Activated CD4-positive, alpha-beta memory T cell treated with anti-CD3 and anti-CD28 coated beads, Interleukin-2, amount 10 ng/mL, durations not matched to agents 7 days and 5 days (primary cell): ENCODE measurements around the gene TMEM39A. TPM values are rescaled to one million over a fixed set of nuclear protein-coding genes. Genes with fewer than 3 reads are reported as not detected.

ENCODE experiments used
- CTCF ChIA-PET: fragments of 350-600 bp; sonication (Branson Sonifier 250); formaldehyde crosslinking; loops from one replicate; lab custom pipeline; 2021; ENCODE audit warnings: antibody characterized with exemption, inconsistent platforms; lab: Charles Lee
- POLR2A ChIA-PET: fragments of 350-600 bp; sonication (Branson Sonifier 250); formaldehyde crosslinking; loops from one replicate; lab custom pipeline; 2021; ENCODE audit warnings: antibody characterized with exemption; lab: Charles Lee
- DNase-seq: peaks from one replicate; pipeline ENCODE4 v3.0.0-alpha.2; 2020
- H3K27ac Mint-ChIP-seq: one replicate; pipeline ENCODE4 v1.8.0; 2021; ENCODE audit warnings: mild to moderate bottlenecking, mixed read lengths
- H3K27me3 Mint-ChIP-seq: one replicate; pipeline ENCODE4 v1.8.0; 2021; ENCODE audit warnings: mixed read lengths
- H3K36me3 Mint-ChIP-seq: one replicate; pipeline ENCODE4 v1.8.0; 2021; ENCODE audit warnings: low read depth, mixed read lengths
- H3K4me1 Mint-ChIP-seq: one replicate; pipeline ENCODE4 v1.8.0; 2021; ENCODE audit warnings: mixed read lengths
- H3K4me3 Mint-ChIP-seq: one replicate; pipeline ENCODE4 v1.8.0; 2021; ENCODE audit warnings: mild to moderate bottlenecking, mixed read lengths
- H3K9me3 Mint-ChIP-seq: one replicate; pipeline ENCODE4 v1.8.0; 2021; ENCODE audit warnings: mixed read lengths
- total RNA-seq, 2 experiments: library from RNA; stranded (reverse); gene quantifications; one replicate each; pipeline ENCODE4 v1.2.3, GENCODE V29; 2021

The TMEM39A gene
- total RNA-seq, 2 experiments from 2014 or later = 42.7 to 42.8 TPM

- H3K36me3 Mint-ChIP-seq = no peaks in the 10 kb centered on the region
- DNase-seq = no peak
- H3K9me3 Mint-ChIP-seq = no peaks in the 10 kb centered on the region
- CTCF ChIA-PET = no interaction called here
- no peak overlapping the region for H3K27ac Mint-ChIP-seq
- H3K4me3 Mint-ChIP-seq = no peak overlapping the region
- H3K27me3 Mint-ChIP-seq = no peaks in the 10 kb centered on the region
- no peaks in the 10 kb centered on the region for H3K4me1 Mint-ChIP-seq
- POLR2A ChIA-PET = no interaction called here
Observed at GRCh38 chr3:119409844-119410243, 53.6 kb downstream of the TMEM39A start.

GRCh38 chr3:119408243-119408950 lies 55.0 kb downstream of the TMEM39A start:
- no peaks in the 10 kb centered on the region for H3K9me3 Mint-ChIP-seq
- H3K4me3 Mint-ChIP-seq = no peak overlapping the region
- POLR2A ChIA-PET = no interaction called here
- CTCF ChIA-PET = no interaction called here
- H3K36me3 Mint-ChIP-seq = no peaks in the 10 kb centered on the region
- H3K4me1 Mint-ChIP-seq = no peaks in the 10 kb centered on the region
- H3K27me3 Mint-ChIP-seq = no peaks in the 10 kb centered on the region
- H3K27ac Mint-ChIP-seq = no peak overlapping the region
- DNase-seq = no peak

- H3K4me3 Mint-ChIP-seq = no peak overlapping the region
- H3K27me3 Mint-ChIP-seq = no peaks in the 10 kb centered on the region
- H3K9me3 Mint-ChIP-seq = no peaks in the 10 kb centered on the region
- no peak for DNase-seq
- H3K27ac Mint-ChIP-seq = no peak overlapping the region
- CTCF ChIA-PET = no interaction called here
- H3K4me1 Mint-ChIP-seq = peaks cover 13% of the 10 kb centered on the region
- H3K36me3 Mint-ChIP-seq = no peaks in the 10 kb centered on the region
- POLR2A ChIA-PET = no interaction called here
Observed at GRCh38 chr3:119405315-119405714, 58.1 kb downstream of the TMEM39A start.

GRCh38 chr3:119403201-119403600 lies 60.2 kb downstream of the TMEM39A start:
- no peak for DNase-seq
- Mint-ChIP-seq H3K9me3 (no peaks in the 10 kb centered on the region), H3K36me3 (peaks cover 3% of the 10 kb centered on the region), H3K27me3 (no peaks in the 10 kb centered on the region), H3K4me3 (no peak overlapping the region), H3K4me1 (peaks cover 15% of the 10 kb centered on the region), H3K27ac (no peak overlapping the region)
- POLR2A ChIA-PET = no interaction called here
- CTCF ChIA-PET = no interaction called here

DNA sequence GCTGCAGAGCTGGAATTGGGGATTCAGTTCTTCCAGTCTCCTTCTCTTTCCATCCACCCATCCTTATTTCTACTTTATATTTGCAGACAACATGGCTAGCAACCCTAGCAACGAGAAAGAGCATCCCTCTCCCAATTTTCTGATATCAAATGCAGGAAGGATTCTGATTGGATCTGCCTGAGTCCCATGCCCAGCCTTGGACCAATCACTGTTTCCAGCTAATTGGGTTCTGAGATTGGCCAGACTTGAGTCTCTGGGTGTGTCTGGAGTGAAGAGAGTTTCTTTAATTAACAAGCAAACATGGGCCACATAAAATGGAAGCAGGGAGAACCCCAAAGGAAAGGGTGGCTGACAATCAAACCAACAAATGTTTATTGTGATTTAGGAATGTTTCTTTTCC lies 60.6 kb downstream of the TMEM39A start:
- Mint-ChIP-seq H3K9me3 (no peaks in the 10 kb centered on the region), H3K27ac (no peak overlapping the region), H3K4me1 (peaks cover 15% of the 10 kb centered on the region), H3K36me3 (peaks cover 3% of the 10 kb centered on the region), H3K27me3 (no peaks in the 10 kb centered on the region), H3K4me3 (no peak overlapping the region)
- CTCF ChIA-PET = no interaction called here
- POLR2A ChIA-PET = no interaction called here
- DNase-seq = no peak

GRCh38 chr3:119401503-119402440 lies 61.6 kb downstream of the TMEM39A start:
- ChIA-PET CTCF (no interaction called here), POLR2A (no interaction called here)
- Mint-ChIP-seq H3K4me1 (peaks cover 15% of the 10 kb centered on the region), H3K9me3 (no peaks in the 10 kb centered on the region), H3K36me3 (peaks cover 3% of the 10 kb centered on the region), H3K27ac (no peak overlapping the region), H3K27me3 (no peaks in the 10 kb centered on the region), H3K4me3 (no peak overlapping the region)
- DNase-seq = no peak

DNA sequence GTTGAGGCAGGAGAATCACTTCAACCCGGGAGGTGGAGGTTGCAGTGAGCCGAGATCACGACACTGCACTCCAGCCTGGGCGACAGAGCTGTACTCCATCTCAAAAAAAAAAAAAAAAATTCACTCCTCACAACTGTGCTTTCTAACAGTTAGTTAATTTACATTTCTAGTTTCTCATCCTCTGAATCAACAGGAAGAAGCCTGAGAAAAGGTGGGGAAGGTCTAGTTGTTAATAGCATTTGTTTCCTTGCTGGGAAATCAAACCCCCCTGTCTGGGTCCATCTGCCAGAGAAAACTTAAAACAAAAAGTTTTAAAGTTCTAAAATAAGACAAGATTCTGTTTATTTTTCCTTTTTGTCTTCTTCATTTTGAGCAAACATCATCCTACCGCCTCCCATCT lies 62.3 kb downstream of the TMEM39A start:
- DNase-seq = no peak
- H3K4me3 Mint-ChIP-seq = no peak overlapping the region
- ChIA-PET CTCF (interaction anchor here (0.7 kb wide), 1 partner anchor 259 kb away, joined by 4 read pairs; the partner anchor contains the start of gene POPDC2), POLR2A (no interaction called here)
- H3K4me1 Mint-ChIP-seq = peaks cover 18% of the 10 kb centered on the region
- H3K27ac Mint-ChIP-seq = no peak overlapping the region
- H3K27me3 Mint-ChIP-seq = no peaks in the 10 kb centered on the region
- H3K36me3 Mint-ChIP-seq = peaks cover 3% of the 10 kb centered on the region
- no peaks in the 10 kb centered on the region for H3K9me3 Mint-ChIP-seq

DNA sequence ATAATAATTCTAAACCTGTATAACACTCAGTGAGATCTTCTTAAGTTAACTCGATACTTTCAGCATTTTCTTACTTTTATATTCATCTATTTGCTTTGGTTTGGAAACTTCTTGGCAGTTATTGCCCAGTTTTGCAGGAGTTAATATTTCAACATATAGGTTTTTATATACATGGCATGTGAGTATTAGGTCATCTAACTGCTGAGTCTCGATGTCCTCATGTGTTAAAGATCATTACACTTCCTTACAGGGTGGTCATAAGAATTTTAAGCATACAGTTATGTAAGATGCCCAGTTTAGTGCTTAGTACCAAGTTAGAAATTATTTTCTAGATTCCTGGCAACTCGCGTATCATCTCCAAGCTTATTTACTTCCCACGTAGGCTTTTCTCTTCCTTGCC lies 62.9 kb downstream of the TMEM39A start:
- Mint-ChIP-seq H3K4me3 (no peak overlapping the region), H3K27ac (no peak overlapping the region), H3K36me3 (peaks cover 3% of the 10 kb centered on the region), H3K9me3 (no peaks in the 10 kb centered on the region), H3K27me3 (no peaks in the 10 kb centered on the region), H3K4me1 (peaks cover 24% of the 10 kb centered on the region)
- CTCF ChIA-PET = interaction anchor here (0.7 kb wide), 1 partner anchor 260 kb away, joined by 4 read pairs; the partner anchor contains the start of gene POPDC2
- no peak for DNase-seq
- POLR2A ChIA-PET = no interaction called here

- DNase-seq = no peak
- Mint-ChIP-seq H3K27me3 (no peaks in the 10 kb centered on the region), H3K4me3 (no peak overlapping the region), H3K9me3 (no peaks in the 10 kb centered on the region), H3K27ac (no peak overlapping the region), H3K4me1 (peaks cover 29% of the 10 kb centered on the region), H3K36me3 (peaks cover 7% of the 10 kb centered on the region)
- CTCF ChIA-PET = no interaction called here
- POLR2A ChIA-PET = interaction anchor here (1.5 kb wide), 1 partner anchor 66 kb away, joined by 6 read pairs; the partner anchor contains the start of gene TMEM39A
Observed at GRCh38 chr3:119396870-119397269, 66.5 kb downstream of the TMEM39A start.

DNA sequence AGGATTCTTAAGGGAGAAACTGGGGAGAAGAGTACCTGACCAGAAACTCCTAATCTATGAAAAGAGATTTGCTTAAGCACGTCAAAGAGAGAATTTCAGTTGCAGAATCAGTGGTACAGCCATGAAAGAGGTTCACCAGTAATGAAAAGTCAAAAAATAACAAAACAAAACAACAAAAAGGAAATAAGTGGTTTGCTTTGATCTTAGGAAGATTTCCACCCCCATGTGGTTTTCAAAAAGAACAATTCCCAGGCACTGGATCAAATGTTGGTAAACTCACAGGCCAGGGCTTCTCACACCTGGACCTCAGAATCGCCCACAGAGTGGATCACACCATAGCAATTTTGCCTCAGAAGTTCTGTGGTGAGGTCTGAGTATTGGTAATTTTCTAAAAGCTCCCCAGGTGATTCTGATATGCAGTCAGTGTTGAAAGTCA lies 67.5 kb downstream of the TMEM39A start:
- POLR2A ChIA-PET = no interaction called here

GRCh38 chr3:119388577-119388976 lies 74.8 kb downstream of the TMEM39A start:
- ChIA-PET CTCF (no interaction called here), POLR2A (no interaction called here)
- Mint-ChIP-seq H3K4me1 (no peaks in the 10 kb centered on the region), H3K36me3 (peaks cover 2% of the 10 kb centered on the region), H3K27ac (no peak overlapping the region), H3K9me3 (no peaks in the 10 kb centered on the region), H3K4me3 (no peak overlapping the region), H3K27me3 (no peaks in the 10 kb centered on the region)
- DNase-seq = no peak

More for the DNA sequence above, 67.5 kb downstream of the TMEM39A start:
- DNase-seq = no peak
- peaks cover 9% of the 10 kb centered on the region for H3K36me3 Mint-ChIP-seq
- peak overlapping the region; percentile 23 for H3K27ac Mint-ChIP-seq
- no peaks in the 10 kb centered on the region for H3K9me3 Mint-ChIP-seq
- no peaks in the 10 kb centered on the region for H3K27me3 Mint-ChIP-seq
- peaks cover 22% of the 10 kb centered on the region for H3K4me1 Mint-ChIP-seq
- no peak overlapping the region for H3K4me3 Mint-ChIP-seq
- CTCF ChIA-PET = no interaction called here

- H3K27me3 Mint-ChIP-seq = no peaks in the 10 kb centered on the region
- H3K27ac Mint-ChIP-seq = no peak overlapping the region
- H3K36me3 Mint-ChIP-seq = no peaks in the 10 kb centered on the region
- H3K4me3 Mint-ChIP-seq = no peak overlapping the region
- ChIA-PET POLR2A (no interaction called here), CTCF (no interaction called here)
- no peak for DNase-seq
- H3K9me3 Mint-ChIP-seq = no peaks in the 10 kb centered on the region
- H3K4me1 Mint-ChIP-seq = no peaks in the 10 kb centered on the region
Observed at GRCh38 chr3:119382134-119382533, 81.3 kb downstream of the TMEM39A start.

DNA sequence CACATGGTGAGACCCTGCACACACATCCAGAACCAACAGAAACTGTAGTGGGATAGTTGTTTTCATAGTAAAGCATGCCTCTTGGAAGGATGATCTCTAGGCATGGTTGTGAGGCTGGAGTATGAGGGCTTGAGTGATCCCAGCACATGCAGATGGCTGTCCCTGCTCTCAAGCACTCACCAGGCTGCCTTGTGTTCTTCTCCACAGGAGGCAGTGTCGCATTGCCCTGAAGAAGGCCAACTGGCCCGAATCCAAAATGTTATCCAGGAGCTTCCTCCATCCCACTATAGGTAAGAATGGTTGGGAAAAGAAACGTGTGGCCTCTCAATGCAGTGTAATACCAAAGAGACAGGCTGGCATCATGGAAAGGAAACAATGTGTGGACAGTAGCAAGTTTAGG lies 82.7 kb downstream of the TMEM39A start:
- Mint-ChIP-seq H3K27me3 (no peaks in the 10 kb centered on the region), H3K36me3 (no peaks in the 10 kb centered on the region), H3K4me3 (no peak overlapping the region), H3K4me1 (no peaks in the 10 kb centered on the region), H3K9me3 (no peaks in the 10 kb centered on the region), H3K27ac (no peak overlapping the region)
- DNase-seq = no peak
- ChIA-PET CTCF (no interaction called here), POLR2A (no interaction called here)
